ENCODE results near the gene ZYG11B.
"Not testable (repeated sequence)": the region's sequence is repeated elsewhere in the genome, so short reads cannot be mapped to it uniquely, and the experiment has no call there.

The ZYG11B gene

DNA sequence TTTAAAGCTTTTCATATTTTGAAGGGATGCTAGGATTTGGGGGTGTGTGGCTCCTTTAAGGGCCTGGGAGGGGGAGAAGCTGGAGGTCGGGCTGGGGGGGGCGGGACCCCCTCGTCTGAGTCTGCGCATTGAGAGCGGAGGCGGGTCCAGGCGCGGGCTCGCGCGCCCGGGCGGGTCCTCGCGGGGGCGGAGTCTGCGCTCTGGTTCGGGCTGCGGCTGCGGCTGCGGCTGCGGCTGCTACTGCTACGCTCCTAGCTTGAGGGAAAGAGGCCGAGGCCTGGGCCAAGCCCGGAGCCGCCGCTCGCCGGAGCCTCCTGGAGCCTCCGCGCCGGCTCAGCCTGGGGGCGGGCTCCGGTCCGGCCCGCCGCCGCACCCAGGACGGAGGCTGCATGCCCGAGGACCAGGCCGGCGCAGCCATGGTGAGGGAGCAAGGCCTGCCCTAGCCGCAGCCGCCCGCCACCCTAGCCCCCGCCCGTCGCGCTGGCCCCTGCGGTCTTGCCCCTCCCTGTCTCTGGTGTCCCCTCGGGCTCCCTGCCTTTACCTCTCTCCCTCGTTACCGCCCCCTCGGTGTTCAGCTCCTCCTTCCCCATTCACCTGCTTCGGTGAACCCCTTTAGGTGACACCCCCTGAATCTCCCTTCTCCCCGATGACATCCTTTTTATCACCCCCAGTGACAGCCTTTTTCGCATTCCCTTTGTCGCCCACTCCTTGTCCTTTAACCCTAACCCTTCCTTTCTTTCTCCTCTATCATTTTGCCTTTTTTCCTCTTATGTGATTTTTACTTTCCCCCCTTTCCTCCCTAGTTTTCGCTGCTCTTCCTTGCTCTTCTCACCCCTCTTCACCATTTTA lies at the start of gene ZYG11B:
ZYG11B (plus strand) TSS at position 189 of the 849 bp plus-strand sequence; CDS start at position 390, 201 bp downstream.
- in situ Hi-C loops (cut with MboI; ENCODE audit: low pct_unique_long_range_greater_than_20kb, low sequenced_read_pairs), result no loop called here
- peak; percentile 91 for DNase-seq

DNA sequence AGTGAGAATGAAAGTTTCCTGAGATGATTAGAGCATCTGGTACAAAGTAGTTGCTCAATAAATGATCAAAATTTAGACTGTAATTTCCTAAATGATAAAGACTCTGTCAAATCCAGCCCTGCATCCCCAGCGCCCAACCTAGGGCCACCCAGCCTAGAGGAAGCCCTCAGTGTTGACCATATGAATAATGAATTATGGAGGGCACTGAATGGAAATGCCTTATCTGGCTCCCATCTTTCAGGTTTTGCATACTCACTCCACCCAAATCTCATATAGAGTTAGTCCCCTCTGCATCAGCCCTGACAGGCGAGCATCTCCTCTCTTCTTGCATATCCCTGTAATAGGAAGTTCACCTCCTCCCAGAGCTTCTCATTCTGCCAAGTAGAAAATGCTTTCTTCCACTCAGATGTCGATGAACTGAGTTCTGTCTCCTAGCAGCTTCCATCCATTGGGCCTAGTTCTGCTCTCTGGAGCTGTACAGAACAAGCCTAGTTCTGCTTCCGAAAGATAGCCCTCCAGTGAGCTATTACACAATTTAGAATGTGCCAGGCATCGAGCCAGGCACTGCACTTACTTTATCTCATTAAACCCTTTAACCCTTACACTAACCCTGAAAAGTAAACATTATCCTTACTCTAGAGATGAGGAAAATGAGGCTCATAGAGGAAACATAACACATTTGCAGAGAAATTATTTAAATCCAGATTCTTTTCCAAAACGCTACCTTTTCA lies 49.0 kb upstream of the ZYG11B start:
- no peak for DNase-seq
- in situ Hi-C loops (cut with MboI; ENCODE audit: low pct_unique_long_range_greater_than_20kb, low sequenced_read_pairs), result loop anchor here (25.0 kb wide), 1 partner anchor 265 kb away; the partner anchor contains the start of genes ORC1 and PRPF38A

DNA sequence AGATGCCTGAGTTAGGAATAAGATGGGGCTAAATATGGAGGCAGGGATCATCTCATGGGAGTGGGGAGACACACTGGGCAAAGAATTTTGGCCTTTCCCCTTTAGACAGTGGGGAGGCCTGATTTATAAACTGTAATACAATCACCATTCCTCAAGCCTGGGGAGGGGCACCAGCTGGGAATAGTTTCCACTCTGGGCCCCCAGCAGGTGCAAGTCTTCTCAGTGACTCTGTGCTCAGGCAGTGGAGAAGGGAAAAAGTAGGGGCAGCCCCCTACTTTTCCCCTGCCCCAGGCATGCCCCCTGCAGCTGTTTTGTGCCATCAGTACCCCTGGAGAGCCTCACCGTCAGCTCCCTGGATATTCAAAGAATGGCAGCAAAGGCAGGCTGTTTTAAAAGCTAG lies 47.2 kb upstream of the ZYG11B start:
- in situ Hi-C loops (cut with MboI; ENCODE audit: low pct_unique_long_range_greater_than_20kb, low sequenced_read_pairs), result loop anchor here (25.0 kb wide), 1 partner anchor 267 kb away; the partner anchor contains the start of genes ORC1 and PRPF38A
- no peak for DNase-seq

DNA sequence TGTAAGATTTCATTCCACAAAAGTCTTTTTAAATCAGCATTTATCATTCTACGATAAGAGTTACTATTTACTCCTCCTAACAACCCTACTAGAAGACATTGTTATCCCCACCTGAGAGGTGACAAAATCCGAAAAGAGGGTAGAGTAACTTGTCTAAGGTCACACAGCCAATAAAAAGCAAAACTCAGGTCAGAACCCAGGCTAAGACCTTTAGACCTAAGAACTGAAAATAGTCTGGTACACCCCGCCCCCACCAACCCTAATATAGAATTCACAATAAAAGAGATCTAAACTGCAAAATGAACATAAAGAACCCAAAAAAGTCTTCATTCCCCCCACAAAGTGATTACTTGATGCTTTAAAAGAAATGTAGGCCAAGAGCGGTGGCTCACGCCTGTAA lies 46.8 kb upstream of the ZYG11B start:
- in situ Hi-C loops (cut with MboI; ENCODE audit: low pct_unique_long_range_greater_than_20kb, low sequenced_read_pairs), result loop anchor here (25.0 kb wide), 1 partner anchor 267 kb away; the partner anchor contains the start of genes ORC1 and PRPF38A
- DNase-seq, result no peak

DNA sequence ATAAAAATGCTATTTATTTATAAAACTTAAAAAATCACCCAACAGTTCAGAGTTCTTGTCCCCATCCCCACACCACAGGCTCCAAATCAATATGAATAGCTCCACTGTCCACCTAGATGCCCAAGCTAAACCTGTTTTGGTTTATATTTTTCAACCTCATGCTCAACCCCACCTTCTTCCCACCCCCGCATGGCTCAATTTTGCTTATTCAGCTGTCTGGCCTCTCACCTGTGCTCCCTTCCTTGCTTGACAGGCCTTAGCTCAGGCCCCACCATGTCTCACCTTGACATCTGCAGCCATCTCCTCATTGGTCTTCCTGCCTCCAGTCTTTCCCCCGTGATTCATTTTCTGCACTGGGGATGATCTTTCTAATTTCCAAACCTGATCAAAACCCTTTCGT lies 45.9 kb upstream of the ZYG11B start:
- in situ Hi-C loops (cut with MboI; ENCODE audit: low pct_unique_long_range_greater_than_20kb, low sequenced_read_pairs), result loop anchor here (25.0 kb wide), 1 partner anchor 268 kb away; the partner anchor contains the start of genes ORC1 and PRPF38A
- DNase-seq, result no peak

DNA sequence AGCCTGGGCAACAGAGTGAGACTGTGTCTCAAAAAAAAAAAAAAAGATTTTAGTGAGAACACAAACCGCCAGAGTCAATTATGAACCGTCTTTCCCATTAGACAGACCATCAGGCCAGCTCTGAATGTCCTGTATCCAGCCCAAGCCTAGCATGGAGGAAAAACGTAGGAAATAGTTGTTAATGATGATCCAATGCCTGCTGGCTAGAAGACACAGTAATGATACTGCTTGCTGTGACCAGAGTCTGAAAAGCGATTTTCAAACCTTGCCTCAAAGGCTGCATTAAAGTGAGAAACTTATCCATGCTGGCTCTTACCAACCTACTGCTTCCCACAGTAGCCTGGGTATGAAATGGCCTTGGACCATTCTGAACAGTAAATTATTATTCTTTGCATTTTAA lies 45.1 kb upstream of the ZYG11B start:
- no peak for DNase-seq
- in situ Hi-C loops (cut with MboI; ENCODE audit: low pct_unique_long_range_greater_than_20kb, low sequenced_read_pairs), result loop anchor here (25.0 kb wide), 1 partner anchor 269 kb away; the partner anchor contains the start of genes ORC1 and PRPF38A

DNA sequence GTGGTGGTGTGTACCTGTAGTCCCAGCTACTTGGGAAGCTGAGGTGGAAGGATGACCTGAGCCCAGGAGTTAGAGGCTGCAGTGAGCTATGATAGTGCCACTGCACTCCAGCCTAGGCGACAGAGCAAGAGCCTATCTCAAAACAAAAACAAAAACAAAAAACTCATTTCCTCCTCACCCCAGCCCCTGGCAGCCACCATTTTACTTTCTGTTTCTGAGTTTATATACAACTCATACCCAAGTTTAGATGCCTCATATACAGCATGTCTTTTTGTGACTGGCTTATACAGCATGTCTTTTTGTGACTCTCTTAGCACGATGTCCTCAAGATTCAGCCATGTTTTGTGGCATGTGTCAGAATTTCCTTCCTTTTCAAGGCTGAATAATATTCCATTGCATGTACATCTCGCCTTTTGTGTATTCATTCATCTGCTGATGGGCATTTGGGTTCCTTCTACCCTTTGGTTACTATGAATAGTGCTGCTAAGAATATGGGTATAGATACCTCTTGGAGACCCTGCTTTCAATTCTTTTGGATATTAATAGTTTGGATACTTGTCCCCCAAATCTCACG lies 42.8 kb upstream of the ZYG11B start:
- no peak for DNase-seq
- in situ Hi-C loops (cut with MboI; ENCODE audit: low pct_unique_long_range_greater_than_20kb, low sequenced_read_pairs), result loop anchor here (25.0 kb wide), 1 partner anchor 271 kb away; the partner anchor contains the start of genes ORC1 and PRPF38A

DNA sequence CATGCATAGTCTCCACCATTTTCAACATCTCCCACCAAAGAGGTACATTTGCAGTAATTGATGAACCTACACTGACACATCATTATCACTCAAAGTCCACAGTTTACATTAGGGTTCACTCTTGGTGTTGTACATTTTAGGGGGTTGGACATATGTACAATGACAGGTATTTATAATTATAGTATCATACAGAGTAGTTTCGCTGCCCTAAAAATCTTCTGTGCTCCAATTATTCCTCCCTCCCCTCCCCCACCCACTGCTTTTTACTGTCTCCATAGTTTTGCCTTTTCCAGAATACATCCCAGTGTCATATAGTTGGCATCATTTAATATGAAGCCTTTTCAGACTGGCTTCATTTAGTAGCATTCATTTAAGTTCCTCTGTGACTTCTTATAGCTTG lies 41.7 kb upstream of the ZYG11B start:
- DNase-seq, result no peak
- in situ Hi-C loops (cut with MboI; ENCODE audit: low pct_unique_long_range_greater_than_20kb, low sequenced_read_pairs), result loop anchor here (25.0 kb wide), 1 partner anchor 272 kb away; the partner anchor contains the start of genes ORC1 and PRPF38A

DNA sequence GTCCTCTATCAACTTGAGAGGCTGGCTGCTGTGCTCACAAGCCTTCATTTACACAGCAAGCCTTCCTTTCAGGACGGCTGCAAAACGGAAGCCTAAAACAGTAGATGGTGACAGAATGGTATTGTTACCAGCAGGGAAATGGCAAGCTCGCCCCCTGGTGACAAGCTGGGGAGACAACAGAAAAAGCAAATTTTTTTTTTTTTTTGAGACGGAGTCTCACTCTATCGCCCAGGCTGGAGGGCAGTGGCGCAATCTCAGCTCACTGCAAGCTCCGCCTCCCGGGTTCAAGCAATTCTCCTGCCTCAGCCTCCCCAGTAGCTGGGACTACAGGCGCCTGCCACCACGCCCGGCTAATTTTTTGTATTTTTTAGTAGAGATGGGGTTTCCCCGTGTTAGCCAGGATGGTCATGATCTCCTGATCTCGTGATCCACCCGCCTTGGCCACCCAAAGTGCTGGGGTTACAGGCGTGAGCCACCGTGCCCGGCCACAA lies 39.9 kb upstream of the ZYG11B start:
- in situ Hi-C loops (cut with MboI; ENCODE audit: low pct_unique_long_range_greater_than_20kb, low sequenced_read_pairs), result loop anchor here (25.0 kb wide), 1 partner anchor 274 kb away; the partner anchor contains the start of genes ORC1 and PRPF38A
- peak; percentile 86 for DNase-seq

DNA sequence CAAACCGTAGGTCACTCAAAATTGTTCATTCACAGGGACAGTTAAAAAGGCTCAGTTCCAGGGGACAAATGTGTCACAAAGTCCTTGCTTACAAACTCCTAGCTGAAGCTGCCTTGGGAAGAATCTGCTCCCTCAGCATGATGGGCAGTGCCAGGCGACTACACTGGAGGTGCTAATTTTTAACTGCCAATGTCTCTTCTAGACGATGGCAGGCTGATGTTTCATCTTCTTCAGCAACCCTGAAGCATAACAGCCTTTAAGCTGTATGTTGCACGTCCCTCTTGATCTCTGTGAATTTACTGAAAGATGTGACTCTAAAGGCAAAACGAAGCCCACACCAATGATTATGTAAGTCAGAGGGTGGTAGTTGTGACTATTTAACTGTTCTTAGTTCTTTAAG lies 39.4 kb upstream of the ZYG11B start:
- no peak for DNase-seq
- in situ Hi-C loops (cut with MboI; ENCODE audit: low pct_unique_long_range_greater_than_20kb, low sequenced_read_pairs), result loop anchor here (25.0 kb wide), 1 partner anchor 275 kb away; the partner anchor contains the start of genes ORC1 and PRPF38A

DNA sequence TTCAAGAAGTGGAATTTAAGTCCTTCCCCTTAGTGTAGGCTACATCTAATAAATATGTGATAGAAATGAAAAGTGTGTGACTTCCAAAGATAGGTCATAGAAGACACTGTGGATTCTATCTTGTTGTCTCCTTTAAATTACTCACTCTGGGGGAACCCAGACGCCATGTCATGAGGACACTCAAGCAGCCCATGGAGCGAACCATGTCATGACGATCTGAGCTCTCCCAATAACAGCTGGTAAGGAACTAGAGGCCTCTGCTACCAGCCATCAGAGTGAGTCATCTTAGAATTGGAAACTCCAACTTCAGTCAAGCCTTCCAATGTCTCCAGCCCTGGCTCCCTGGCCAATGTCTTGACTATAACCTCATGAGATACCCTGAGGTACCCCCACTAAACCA lies 34.4 kb upstream of the ZYG11B start:
- in situ Hi-C loops (cut with MboI; ENCODE audit: low pct_unique_long_range_greater_than_20kb, low sequenced_read_pairs), result loop anchor here (25.0 kb wide), 1 partner anchor 280 kb away; the partner anchor contains the start of genes ORC1 and PRPF38A

DNA sequence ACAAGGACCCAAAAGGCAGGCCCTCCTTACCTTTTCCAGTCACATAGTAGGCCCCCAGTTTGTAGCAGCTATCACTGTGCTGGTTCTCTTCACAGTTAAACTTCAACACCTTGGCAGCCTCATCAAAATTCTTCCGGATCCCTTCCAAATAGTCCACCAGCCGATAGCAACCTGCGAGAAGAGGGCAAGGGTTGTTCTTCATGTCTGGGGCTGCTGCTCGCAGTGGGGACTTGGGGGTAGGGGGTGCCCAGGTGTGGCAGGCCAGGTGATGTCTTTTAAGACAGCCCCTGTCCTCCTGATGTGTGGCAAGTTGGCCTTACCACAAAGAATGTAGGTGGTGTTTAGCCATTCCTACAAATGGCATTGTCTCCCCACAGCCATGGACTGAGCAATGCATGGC lies 33.6 kb upstream of the ZYG11B start:
- DNase-seq, result no peak
- in situ Hi-C loops (cut with MboI; ENCODE audit: low pct_unique_long_range_greater_than_20kb, low sequenced_read_pairs), result loop anchor here (25.0 kb wide), 1 partner anchor 280 kb away; the partner anchor contains the start of genes ORC1 and PRPF38A

More for the DNA sequence above, 34.4 kb upstream of the ZYG11B start:
- DNase-seq, result no peak

DNA sequence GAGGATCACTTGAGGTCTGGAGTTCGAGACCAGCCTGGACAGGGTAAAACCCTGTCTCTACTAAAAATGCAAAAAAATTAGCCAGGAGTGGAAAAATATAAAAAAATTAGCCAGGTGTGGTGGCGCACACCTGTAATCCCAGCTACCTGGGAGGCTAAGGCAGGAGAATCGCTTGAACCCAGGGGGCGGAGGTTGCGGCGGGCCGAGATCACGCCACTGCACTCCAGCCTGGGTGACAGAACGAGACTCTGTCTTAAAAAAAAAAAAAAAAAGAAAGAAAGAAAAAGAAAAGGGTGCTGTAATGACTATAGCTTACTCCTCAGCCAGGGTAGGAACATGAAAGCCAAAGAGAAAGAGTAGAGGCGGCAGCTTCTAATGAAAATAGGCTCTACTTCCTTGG lies 32.9 kb upstream of the ZYG11B start:
- in situ Hi-C loops (cut with MboI; ENCODE audit: low pct_unique_long_range_greater_than_20kb, low sequenced_read_pairs), result loop anchor here (25.0 kb wide), 1 partner anchor 281 kb away; the partner anchor contains the start of genes ORC1 and PRPF38A
- not testable (repeated sequence) for DNase-seq

DNA sequence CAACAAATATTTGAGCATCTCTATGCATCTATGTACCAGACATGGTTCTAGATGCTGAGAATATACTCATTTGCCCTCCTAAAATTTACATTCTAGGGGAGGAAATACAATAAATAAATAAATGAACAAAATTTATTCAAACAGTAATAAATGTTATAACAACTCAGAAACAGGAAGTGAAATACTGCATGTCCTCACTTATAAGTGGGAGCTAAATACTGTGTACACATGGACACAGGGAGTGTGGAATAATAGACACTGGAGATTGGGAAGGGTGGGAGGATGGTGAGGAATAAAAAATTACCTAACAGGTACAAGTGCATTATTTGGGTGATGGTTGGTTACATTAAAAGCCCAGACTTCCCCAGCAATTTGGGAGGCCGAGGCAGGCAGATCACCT lies 32.4 kb upstream of the ZYG11B start:
- in situ Hi-C loops (cut with MboI; ENCODE audit: low pct_unique_long_range_greater_than_20kb, low sequenced_read_pairs), result loop anchor here (25.0 kb wide), 1 partner anchor 282 kb away; the partner anchor contains the start of genes ORC1 and PRPF38A
- no peak for DNase-seq

DNA sequence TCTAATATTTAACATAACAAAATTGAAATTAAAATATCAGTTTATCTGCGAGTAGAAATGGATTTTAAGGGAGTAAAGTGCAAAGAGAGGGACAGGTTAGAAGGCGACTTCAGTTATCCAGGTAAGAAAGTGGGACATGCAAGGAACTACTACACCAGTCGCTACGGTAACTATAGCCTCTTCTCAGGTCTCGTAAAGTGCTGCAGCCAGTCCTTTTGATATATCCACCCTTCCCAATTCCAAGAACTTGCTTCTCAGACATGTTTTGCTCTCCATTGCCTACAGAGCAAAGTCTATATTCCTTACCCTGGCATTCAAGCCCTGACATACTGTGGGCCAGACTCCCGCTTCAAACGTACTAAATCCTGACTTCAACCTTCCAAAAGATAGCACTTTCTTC lies 30.6 kb upstream of the ZYG11B start:
- DNase-seq, result no peak
- in situ Hi-C loops (cut with MboI; ENCODE audit: low pct_unique_long_range_greater_than_20kb, low sequenced_read_pairs), result loop anchor here (25.0 kb wide), 1 partner anchor 283 kb away; the partner anchor contains the start of genes ORC1 and PRPF38A

DNA sequence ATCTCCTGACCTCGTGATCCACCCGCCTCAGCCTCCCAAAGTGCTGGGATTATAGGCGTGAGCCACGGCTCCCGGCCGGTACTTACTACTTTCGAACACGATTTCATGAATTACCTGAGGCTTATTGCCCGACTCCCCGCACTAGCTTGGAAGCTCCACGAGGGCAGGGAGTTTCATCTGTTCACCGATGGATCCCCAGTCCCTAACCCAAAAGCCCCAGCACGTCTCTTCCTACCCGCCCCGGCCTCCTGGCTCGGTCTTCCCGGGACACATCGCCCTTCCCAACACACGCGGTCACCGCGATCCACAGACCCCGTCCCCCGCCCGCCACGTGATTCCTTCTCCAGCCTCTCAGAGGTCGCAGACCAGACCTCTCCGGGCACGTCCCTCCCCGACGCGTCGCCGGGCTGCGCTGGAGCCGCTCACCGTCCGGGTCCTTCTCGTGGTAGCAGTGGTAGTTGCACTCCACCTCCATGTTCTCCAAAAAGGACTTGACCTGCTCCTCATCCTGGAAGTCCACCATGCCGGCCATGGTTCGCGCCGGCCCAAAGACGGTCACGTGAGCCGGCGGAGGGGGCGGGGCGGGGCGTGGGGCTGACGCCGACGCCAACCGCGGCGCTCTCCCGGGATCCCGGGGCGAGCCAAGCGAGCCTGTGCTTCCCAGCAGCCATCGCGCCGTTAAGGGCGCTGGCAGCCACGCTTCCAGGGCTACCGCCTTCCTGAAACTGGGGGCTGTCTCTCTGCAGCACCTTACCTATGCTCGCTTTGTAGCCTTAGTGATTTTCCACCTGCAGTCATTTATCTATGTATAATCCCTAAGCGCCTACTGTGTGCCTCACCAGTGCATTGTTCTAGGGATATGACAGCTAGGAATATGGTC lies 28.2 kb upstream of the ZYG11B start, which contains the start of gene COA7:
COA7 (minus strand) TSS at position 553 of the 880 bp plus-strand sequence; CDS start at position 532, 21 bp downstream.
- in situ Hi-C loops (cut with MboI; ENCODE audit: low pct_unique_long_range_greater_than_20kb, low sequenced_read_pairs), result loop anchor here (25.0 kb wide), 1 partner anchor 286 kb away; the partner anchor contains the start of genes ORC1 and PRPF38A

More for the DNA sequence above, 28.2 kb upstream of the ZYG11B start, which contains the start of gene COA7:
- peak; percentile 79 for DNase-seq

Measured in KBM-7 (cell line).